Stomach (tissue), 9 donors: ENCODE measurements around the gene COL13A1. TPM values are rescaled to one million over a fixed set of nuclear protein-coding genes. Genes with fewer than 3 reads are reported as not detected.

Experiments used
- DNase-seq, 2 donors: peaks; one replicate each; pipeline versions ENCODE4 v3.0.0 to v3.0.0-alpha.2; 2013 to 2019
- H3K27ac ChIP-seq, 5 donors: fragments of 200-600 bp in 4 of 5; sonication (generic) in 4 of 5; one replicate each; pipeline ENCODE4 v1.5.1; 2013 to 2019; ENCODE audit warnings: mild to moderate bottlenecking in 1 of 5, moderate library complexity in 1 of 5
- H3K27me3 ChIP-seq, 3 donors: fragments of 200-600 bp; sonication (generic); one replicate each; pipeline ENCODE4 v1.5.1; 2017 to 2019; ENCODE audit warnings: mixed run types in 1 of 3
- H3K36me3 ChIP-seq, 4 donors: fragments of 200-600 bp; sonication (generic); 1 replicate in 3 of 4; 2 replicates in 1 of 4; pipeline ENCODE4 v1.5.1; 2016 to 2019
- H3K4me1 ChIP-seq, 4 donors: fragments of 200-600 bp; sonication (generic); one replicate each; pipeline ENCODE4 v1.5.1; 2016 to 2019
- H3K4me3 ChIP-seq, 4 donors: fragments of 200-600 bp; sonication (generic) in 3 of 4; one replicate each; pipeline ENCODE4 v1.5.1; 2016 to 2019; ENCODE audit warnings: mild to moderate bottlenecking in 1 of 4
- H3K9me3 ChIP-seq, 4 donors: fragments of 200-600 bp; sonication (generic); one replicate each; pipeline ENCODE4 v1.5.1; 2016 to 2019
- EP300 ChIP-seq: sonication (generic); formaldehyde crosslinking; IDR thresholded peaks from one replicate; pipeline ENCODE4 v1.6.1; 2017; ENCODE audit warnings: antibody characterized with exemption
- POLR2A ChIP-seq, 4 donors: fragments of 450-650 bp; IDR thresholded peaks; one replicate each; pipeline ENCODE4 v1.6.1; 2016; ENCODE audit warnings: antibody characterized with exemption in 4 of 4, control low read depth in 2 of 4, mild to moderate bottlenecking in 1 of 4, moderate library complexity in 1 of 4
- POLR2AphosphoS5 ChIP-seq, 3 donors: sonication (generic); formaldehyde crosslinking; IDR thresholded peaks; one replicate each; pipeline ENCODE4 v1.6.1; 2016; ENCODE audit warnings: antibody characterized with exemption in 3 of 3
- WGBS, 5 donors: extraction: QIAGEN DNeasy Blood & Tissue Kit in 3 of 5; methylation state at CpG; one replicate each; pipeline versions ENCODE4 v1.1.5 to v1.1.7; 2013 to 2018; 5-methylcytosine and 5-hydroxymethylcytosine counted together
- intact Hi-C: fragments of 100-400 bp; cut with DNase I; formaldehyde crosslinking; loops from one replicate; pipeline ENCODE4 v1.15.1; 2023; ENCODE audit warnings: low total_unique reads
- polyA plus RNA-seq, 3 donors: library from polyadenylated mRNA; stranded (reverse); fragments of 200-250 nt; gene quantifications; one replicate each; pipeline ENCODE4 v1.2.3, GENCODE V29; 2013
- total RNA-seq, 5 donors: library from RNA; depleted of rRNA; stranded (reverse); fragments of >200 nt; gene quantifications; one replicate each; pipeline versions ENCODE4 v1.1.0 to v1.2.3, GENCODE V29; 2014 to 2016
- TF ChIP-seq, protein P1 (sequence below), 7 experiments: fragments of 450-650 bp in 4 of 7; fragments of 200-600 bp in 3 of 7; sonication (generic) in 3 of 7; IDR thresholded peaks; one replicate each; pipeline ENCODE4 v1.5.1; 2016 to 2019; ENCODE audit warnings: antibody characterized with exemption in 7 of 7, control low read depth in 2 of 7, mild to moderate bottlenecking in 1 of 7
- donor health status: healthy with polysubstance abuse.
- donor health status: Bipolar disorder and iron deficiency.
- donor health status: healthy.

COL13A1 gene
- total and polyA plus RNA-seq, 8 donors, result 0.58 to 9.9 (median 6.9) TPM

DNA sequence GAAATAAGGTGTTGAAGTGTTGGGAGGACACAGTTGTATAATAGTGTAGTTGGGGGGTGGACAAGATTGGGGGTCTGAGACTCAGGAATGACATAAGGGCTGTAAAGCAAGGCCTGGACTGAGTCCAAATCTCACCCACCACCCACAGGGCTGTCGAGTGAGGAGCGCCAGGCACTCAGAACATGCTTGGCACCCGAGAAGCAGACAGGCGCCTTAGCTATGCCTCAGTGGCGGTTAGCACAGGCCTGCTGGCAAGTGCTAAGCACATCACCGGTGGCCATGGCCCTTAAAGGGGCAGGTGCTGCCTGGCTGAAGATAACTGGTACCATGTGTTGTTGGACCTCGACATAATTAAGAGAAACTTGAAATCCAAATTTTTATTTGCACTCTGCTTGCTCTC lies 90.7 kb downstream of the COL13A1 start:
- Histone ChIP-seq H3K4me1 (no peaks in the 10 kb centered on the region), H3K27ac (no peak overlapping the region)

DNA sequence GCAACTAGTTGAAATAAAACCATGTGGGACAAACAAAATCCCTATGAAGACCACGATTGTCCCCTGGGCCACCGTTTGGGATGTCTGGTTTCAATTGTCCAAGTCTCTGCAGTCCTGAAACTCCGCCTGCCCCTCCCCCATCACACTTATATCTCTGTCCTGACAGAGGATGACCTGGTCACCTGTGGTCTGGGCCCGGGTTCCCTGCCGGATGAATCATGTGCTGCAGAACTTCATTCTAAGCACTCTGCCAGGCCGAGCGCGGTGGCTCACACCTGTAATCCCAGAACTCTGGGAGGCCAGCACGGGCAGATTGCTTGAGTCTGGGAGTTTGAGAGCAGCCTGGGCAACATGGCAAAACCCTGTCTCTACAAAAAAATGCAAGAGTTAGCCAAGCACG lies 91.1 kb downstream of the COL13A1 start:
- Histone ChIP-seq H3K4me3 (no peak overlapping the region), H3K36me3 (no peaks in the 10 kb centered on the region), H3K4me1 (no peaks in the 10 kb centered on the region), H3K27me3 (no peaks in the 10 kb centered on the region), H3K27ac (no peak overlapping the region), H3K9me3 (no peaks in the 10 kb centered on the region)
- WGBS, 5 donors, result 77 to 87% (median 84%) methylated on average over 10 of the region's 10 CpGs
- TF ChIP-seq POLR2AphosphoS5 (IDR thresholded peaks at IDR 0.05) (no peak), POLR2A (IDR thresholded peaks at IDR 0.05) (no peak), EP300 (no peak)
- TF ChIP-seq, protein P1, sequence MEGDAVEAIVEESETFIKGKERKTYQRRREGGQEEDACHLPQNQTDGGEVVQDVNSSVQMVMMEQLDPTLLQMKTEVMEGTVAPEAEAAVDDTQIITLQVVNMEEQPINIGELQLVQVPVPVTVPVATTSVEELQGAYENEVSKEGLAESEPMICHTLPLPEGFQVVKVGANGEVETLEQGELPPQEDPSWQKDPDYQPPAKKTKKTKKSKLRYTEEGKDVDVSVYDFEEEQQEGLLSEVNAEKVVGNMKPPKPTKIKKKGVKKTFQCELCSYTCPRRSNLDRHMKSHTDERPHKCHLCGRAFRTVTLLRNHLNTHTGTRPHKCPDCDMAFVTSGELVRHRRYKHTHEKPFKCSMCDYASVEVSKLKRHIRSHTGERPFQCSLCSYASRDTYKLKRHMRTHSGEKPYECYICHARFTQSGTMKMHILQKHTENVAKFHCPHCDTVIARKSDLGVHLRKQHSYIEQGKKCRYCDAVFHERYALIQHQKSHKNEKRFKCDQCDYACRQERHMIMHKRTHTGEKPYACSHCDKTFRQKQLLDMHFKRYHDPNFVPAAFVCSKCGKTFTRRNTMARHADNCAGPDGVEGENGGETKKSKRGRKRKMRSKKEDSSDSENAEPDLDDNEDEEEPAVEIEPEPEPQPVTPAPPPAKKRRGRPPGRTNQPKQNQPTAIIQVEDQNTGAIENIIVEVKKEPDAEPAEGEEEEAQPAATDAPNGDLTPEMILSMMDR (IDR thresholded peaks at IDR 0.05), result no peak
- no peak for DNase-seq
- intact Hi-C loops, result no loop called here

More for the DNA sequence above, 90.7 kb downstream of the COL13A1 start:
- intact Hi-C loops, result no loop called here
- no peak overlapping the region for H3K4me3 ChIP-seq
- no peak for TF ChIP-seq POLR2AphosphoS5 (IDR thresholded peaks at IDR 0.05)
- TF ChIP-seq POLR2A (IDR thresholded peaks at IDR 0.05), result no peak
- TF ChIP-seq EP300, result no peak
- TF ChIP-seq, protein P1 (IDR thresholded peaks at IDR 0.05), result no peak
- H3K36me3 ChIP-seq, result no peaks in the 10 kb centered on the region
- no peak for DNase-seq
- no peaks in the 10 kb centered on the region for H3K27me3 ChIP-seq
- H3K9me3 ChIP-seq, result no peaks in the 10 kb centered on the region
- WGBS, 5 donors, result 82 to 88% (median 84%) methylated on average over 7 of the region's 7 CpGs

DNA sequence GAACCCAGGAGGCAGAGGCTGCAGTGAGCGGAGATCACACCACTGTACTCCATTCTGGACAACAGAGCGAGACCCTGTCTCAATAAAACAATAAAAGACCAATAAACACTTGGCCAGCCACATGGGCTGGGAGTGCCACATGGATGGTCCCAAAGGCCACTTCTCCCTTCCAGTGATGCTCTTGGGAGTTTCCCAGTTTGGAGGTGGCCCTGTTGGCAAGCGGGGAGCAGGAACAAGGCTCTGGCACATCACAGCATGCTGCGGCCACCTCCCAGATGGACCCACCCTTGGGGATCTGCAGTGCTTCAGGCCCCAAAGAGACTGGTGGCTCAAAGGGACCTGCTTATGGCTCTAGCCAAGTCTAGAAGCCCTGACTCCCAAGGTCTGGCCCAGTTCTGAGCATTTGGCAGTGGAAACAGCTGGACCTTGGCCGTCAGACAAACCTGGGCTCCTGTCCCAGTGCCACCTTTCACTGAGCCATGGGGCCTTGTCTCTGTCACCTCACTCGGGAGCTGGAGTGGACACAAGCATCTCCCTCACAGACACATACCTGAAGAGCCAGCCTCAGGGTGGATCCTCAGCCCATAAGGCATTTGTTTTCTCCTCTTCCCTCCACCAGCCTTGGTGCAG lies 91.7 kb downstream of the COL13A1 start:
- DNase-seq, result no peak
- WGBS, 5 donors, result 77 to 85% (median 81%) methylated on average over 5 to 6 of the region's 6 CpGs
- intact Hi-C loops, result no loop called here

DNA sequence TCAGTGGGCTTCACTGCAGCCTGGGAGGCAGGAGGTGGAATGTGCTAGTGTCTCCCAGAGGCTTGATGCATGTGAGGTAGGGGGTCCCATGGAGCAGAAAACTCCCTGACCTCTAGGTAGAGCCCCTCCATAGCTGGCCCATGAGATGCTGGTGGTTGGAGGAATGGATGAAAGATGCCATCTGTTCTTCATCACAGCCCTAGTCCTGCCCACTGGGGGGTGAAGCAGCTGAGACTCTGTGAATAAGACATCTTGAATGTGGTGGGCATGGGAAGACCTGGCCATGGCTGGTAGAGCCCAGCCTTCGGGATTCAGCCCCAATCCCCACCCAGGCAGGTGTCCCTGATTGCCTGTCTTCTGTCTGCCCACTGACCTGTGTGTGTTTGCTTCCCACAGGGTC lies 92.5 kb downstream of the COL13A1 start:
- TF ChIP-seq, protein P1 (IDR thresholded peaks at IDR 0.05), result no peak
- TF ChIP-seq EP300 (no peak), POLR2A (IDR thresholded peaks at IDR 0.05) (no peak)
- Histone ChIP-seq H3K27me3 (no peaks in the 10 kb centered on the region), H3K27ac (no peak overlapping the region), H3K36me3 (no peaks in the 10 kb centered on the region), H3K4me3 (no peak overlapping the region), H3K4me1 (no peaks in the 10 kb centered on the region), H3K9me3 (no peaks in the 10 kb centered on the region)
- WGBS, 5 donors, result 50 to 87% (median 73%) methylated on average over 1 of the region's 1 CpG
- intact Hi-C loops, result no loop called here
- DNase-seq, result no peak

More for the DNA sequence above, 91.7 kb downstream of the COL13A1 start:
- H3K4me3 ChIP-seq, result no peak overlapping the region
- no peak overlapping the region for H3K27ac ChIP-seq
- H3K27me3 ChIP-seq, result no peaks in the 10 kb centered on the region
- no peaks in the 10 kb centered on the region for H3K36me3 ChIP-seq
- no peaks in the 10 kb centered on the region for H3K4me1 ChIP-seq
- H3K9me3 ChIP-seq, result no peaks in the 10 kb centered on the region
- TF ChIP-seq, protein P1 (IDR thresholded peaks at IDR 0.05), result no peak
- TF ChIP-seq POLR2A (IDR thresholded peaks at IDR 0.05) (no peak), POLR2AphosphoS5 (IDR thresholded peaks at IDR 0.05) (no peak), EP300 (no peak)
